ENCODE data around the gene GIT2. TPM values are rescaled to one million over a fixed set of nuclear protein-coding genes. Genes with fewer than 3 reads are reported as not detected.

The GIT2 gene
- total and polyA plus RNA-seq, 2 of the 8 experiments (the other 6 are each of a cell fraction or from before 2014, with no cell fraction given), result 9.6 to 20.7 TPM

- 86% methylated on average over 4 of the region's 4 CpGs; no CpG with 5 or more reads in 1 of the 2 experiments for WGBS, 2 experiments (ENCODE audit: extremely low coverage in 1 of 2, insufficient coverage in 1 of 2, insufficient read length in 1 of 2, insufficient replicate concordance in 2 of 2, low coverage in 1 of 2, low lambda C conversion rate in 2 of 2, missing lambda C conversion rate in 1 of 2)
- FAIRE-seq, result no peak
- TF ChIP-seq SAP30 (IDR thresholded peaks at IDR 0.05; ENCODE audit: insufficient read depth, insufficient replicate concordance, low read length), result no peak
- TF ChIP-seq SP1 (IDR thresholded peaks at IDR 0.05; ENCODE audit: low read depth, low read length), result no peak
- TF ChIP-seq EZH2 (IDR thresholded peaks at IDR 0.05; ENCODE audit: low read depth, low read length, severe bottlenecking), result no peak
- TF ChIP-seq JUN (IDR thresholded peaks at IDR 0.05; ENCODE audit: low read depth, low read length), result no peak
Measured at GRCh38 chr12:109921982-109922381, 74.2 kb downstream of the GIT2 start.

More at GRCh38 chr12:109921982-109922381, 74.2 kb downstream of the GIT2 start:
- Histone ChIP-seq H4K91ac (replicated peaks; ENCODE audit: insufficient read length, low read length) (no peak overlapping the region), H3K23ac (ENCODE audit: insufficient read length) (no peak overlapping the region), H2BK20ac (ENCODE audit: low read length) (no peak overlapping the region), H3K4ac (replicated peaks; ENCODE audit: insufficient read length, low read depth, low read length) (no peak overlapping the region), H3K9ac (replicated peaks in 1 of 4; ENCODE audit: extremely low read depth in 1 of 4, low read depth in 3 of 4, low read length in 3 of 4) (no peak overlapping the region), H2AK5ac (ENCODE audit: low read depth, low read length) (no peak overlapping the region), H3K4me3 (ENCODE audit: extremely low read depth in 1 of 4, insufficient read depth in 2 of 4, low read depth in 3 of 4, low read length in 4 of 4) (no peak overlapping the region), H3K9me3 (ENCODE audit: insufficient read depth in 2 of 2, low read depth in 1 of 2, low read length in 1 of 2) (peaks cover 0 to 3% of the 10 kb centered on the region in 2 experiments; a peak in 1 of 4 replicates), H4K5ac (ENCODE audit: insufficient read length, low read depth, low read length) (no peak overlapping the region), H3K14ac (ENCODE audit: insufficient read length) (no peak overlapping the region), H2AFZ (ENCODE audit: low read length) (no peak overlapping the region), H3K4me2 (ENCODE audit: insufficient read depth in 1 of 2, low read depth in 2 of 2, low read length in 2 of 2) (no peak overlapping the region), H3K18ac (ENCODE audit: extremely low read depth, low read length) (no peak overlapping the region), H2BK120ac (replicated peaks; ENCODE audit: low read depth, low read length) (no peak overlapping the region), H3K79me2 (ENCODE audit: control insufficient read depth in 1 of 2, insufficient read depth in 2 of 2, low read length in 2 of 2) (no peaks in the 10 kb centered on the region), H3K27me3 (replicated peaks in 1 of 4; ENCODE audit: control insufficient read depth in 3 of 4, extremely low read depth in 1 of 4, insufficient read depth in 3 of 4, low read length in 3 of 4) (no peaks in the 10 kb centered on the region), H3K23me2 (ENCODE audit: low read depth, low read length) (no peaks in the 10 kb centered on the region), H2BK5ac (ENCODE audit: low read depth, low read length) (no peak overlapping the region), H3K36me3 (ENCODE audit: control insufficient read depth in 2 of 4, insufficient read depth in 4 of 4, low read length in 3 of 4) (no peaks in the 10 kb centered on the region), H3K27ac (ENCODE audit: low read depth, low read length) (no peak overlapping the region), H4K8ac (ENCODE audit: extremely low read depth, insufficient read depth, low read length) (no peak overlapping the region), H2BK15ac (ENCODE audit: low read length) (no peak overlapping the region), H3K79me1 (ENCODE audit: low read depth, low read length) (no peaks in the 10 kb centered on the region), H3K4me1 (replicated peaks in 1 of 4; ENCODE audit: control insufficient read depth in 3 of 4, insufficient read depth in 4 of 4, low read length in 3 of 4) (peaks cover 0 to 3% (median 0%) of the 10 kb centered on the region in 4 experiments; a peak in 1 of 7 replicates), H4K20me1 (replicated peaks in 1 of 2; ENCODE audit: control insufficient read depth in 1 of 2, insufficient read depth in 2 of 2, low read length in 2 of 2) (no peaks in the 10 kb centered on the region), H2BK12ac (ENCODE audit: low read depth, low read length) (no peak overlapping the region), H3K56ac (replicated peaks; ENCODE audit: insufficient read length, low read depth, low read length) (no peak overlapping the region)
- POLR2A ChIA-PET (ENCODE audit: partially characterized antibody), result no interaction called here
- no peak for DNase-seq (ENCODE audit: low read depth in 1 of 2, low spot score in 2 of 2)
- CTCF ChIA-PET (ENCODE audit: partially characterized antibody), result interaction anchor here (1.0 to 3.8 kb wide), 7 partner anchors 9 to 116 kb away, joined by 3 to 23 read pairs (median 4); no protein-coding TSS in a partner anchor
